A549 (cell line): Measurements from ENCODE around the gene TOX4. TPM values are rescaled to one million over a fixed set of nuclear protein-coding genes. Genes with fewer than 3 reads are reported as not detected.

Experiments used
- ATAC-seq, 2 experiments: fragments of 200-7000 bp in 1 of 2; fragments of >200 bp in 1 of 2; cut with Nextera tagmentation in 1 of 2; cut with Tn5 transposase in 1 of 2; 3 replicates each; pipeline versions ENCODE4 v1.8.0 to v1.9.1; 2018 to 2020; ENCODE audit warnings: mild to moderate bottlenecking in 1 of 2, moderate library complexity in 1 of 2
- CTCF ChIA-PET: fragments of 300-600 bp; sonication (Branson Sonifier 250); formaldehyde crosslinking; extraction: SDS; loops from one replicate; lab custom pipeline; 2021; ENCODE audit warnings: antibody characterized with exemption, inconsistent platforms; lab: Yijun Ruan, JAX
- POLR2A ChIA-PET: fragments of 350-600 bp; formaldehyde crosslinking; extraction: SDS; loops from one replicate; lab custom pipeline; 2021; ENCODE audit warnings: antibody characterized with exemption, inconsistent platforms; lab: Yijun Ruan, JAX
- DNase-seq, 2 experiments: peaks; one replicate each; pipeline versions ENCODE4 v3.0.0 to v3.0.0-alpha.2; 2011 to 2016; ENCODE audit warnings: low read depth in 1 of 2, low spot score in 1 of 2
- FAIRE-seq: peaks from 2 replicates; lab custom pipeline; 2011; peaks lifted over from hg19 to GRCh38; lab: Jason Lieb, UNC
- H3K27ac ChIP-seq, 2 experiments: fragments of >200 bp; sonication (Bioruptor Twin); formaldehyde crosslinking; 3 replicates each; pipeline ENCODE4 v1.5.1; 2016 to 2017
- H3K4me1 ChIP-seq: fragments of >200 bp; sonication (Bioruptor Twin); formaldehyde crosslinking; 3 replicates; pipeline ENCODE4 v1.6.1; 2016
- H3K4me2 ChIP-seq: fragments of >200 bp; sonication (Bioruptor Twin); formaldehyde crosslinking; 3 replicates; pipeline ENCODE4 v1.6.1; 2016
- H3K4me3 ChIP-seq: fragments of >200 bp; sonication (Bioruptor Twin); formaldehyde crosslinking; 3 replicates; pipeline ENCODE4 v1.5.1; 2016
- H3K9me3 ChIP-seq: fragments of >200 bp; sonication (Bioruptor Twin); formaldehyde crosslinking; 3 replicates; pipeline ENCODE4 v1.6.1; 2016
- CBX8 ChIP-seq: fragments of 200-600 bp; sonication (generic); IDR thresholded peaks from 2 replicates; pipeline ENCODE4 v1.6.1; 2016
- FOSB ChIP-seq: fragments of 250-450 bp; sonication (Bioruptor Pico); IDR thresholded peaks from 2 replicates; pipeline ENCODE4 v1.5.0; 2020; ENCODE audit warnings: mild to moderate bottlenecking, moderate library complexity
- GATA3 ChIP-seq: IDR thresholded peaks from 2 replicates; pipeline ENCODE4 v1.6.1; 2012; ENCODE audit warnings: borderline replicate concordance
- HEYL ChIP-seq: fragments of 250-450 bp; sonication (Bioruptor Pico); IDR thresholded peaks from 2 replicates; pipeline ENCODE4 v1.8.0; 2021; ENCODE audit warnings: mild to moderate bottlenecking, moderate library complexity
- HOXA7 ChIP-seq: fragments of 250-450 bp; sonication (Bioruptor Pico); IDR thresholded peaks from 2 replicates; pipeline ENCODE4 v1.5.0; 2020; ENCODE audit warnings: mild to moderate bottlenecking, moderate library complexity
- HOXB5 ChIP-seq: fragments of 250-450 bp; sonication (Bioruptor Pico); IDR thresholded peaks from 2 replicates; pipeline ENCODE4 v1.5.0; 2020; ENCODE audit warnings: mild to moderate bottlenecking, moderate library complexity
- KDM1A ChIP-seq: fragments of 200-600 bp; sonication (generic); IDR thresholded peaks from 2 replicates; pipeline ENCODE4 v1.6.1; 2016; ENCODE audit warnings: low read depth, mild to moderate bottlenecking
- MAZ ChIP-seq: fragments of 150-350 bp; IDR thresholded peaks from 2 replicates; pipeline ENCODE4 v1.6.1; 2014; ENCODE audit warnings: antibody characterized with exemption, low read depth, low read length, borderline replicate concordance
- MYC ChIP-seq: IDR thresholded peaks from 2 replicates; pipeline ENCODE4 v1.6.1; 2012; ENCODE audit warnings: mild to moderate bottlenecking, inconsistent platforms, low read length, improper control_type of control experiment, borderline replicate concordance
- NR3C1 ChIP-seq: fragments of >200 bp; sonication (Bioruptor Twin); formaldehyde crosslinking; IDR thresholded peaks from 3 replicates; pipeline ENCODE4 v1.6.1; 2017
- POLR2A ChIP-seq: IDR thresholded peaks from 2 replicates; pipeline ENCODE4 v1.6.1; 2012; ENCODE audit warnings: mild to moderate bottlenecking, low read length
- POLR2AphosphoS2 ChIP-seq: conservative IDR thresholded peaks from 2 replicates; pipeline ENCODE4 v1.6.1; 2012; ENCODE audit warnings: low read length, improper control_type of control experiment, inconsistent platforms
- RCOR1 ChIP-seq: fragments of 150-350 bp; IDR thresholded peaks from 2 replicates; pipeline ENCODE4 v1.6.1; 2014; ENCODE audit warnings: antibody characterized with exemption, low read length, low read depth
- RNF2 ChIP-seq: fragments of 200-600 bp; sonication (generic); IDR thresholded peaks from 2 replicates; pipeline ENCODE4 v1.6.1; 2016; ENCODE audit warnings: low read depth, mild to moderate bottlenecking, antibody characterized with exemption, moderate library complexity, borderline replicate concordance
- SREBF2 ChIP-seq: fragments of 450-650 bp; IDR thresholded peaks from 2 replicates; pipeline ENCODE4 v1.6.1; 2014; ENCODE audit warnings: mild to moderate bottlenecking, moderate library complexity
- TP53 ChIP-seq: fragments of 250-450 bp; sonication (Bioruptor Pico); IDR thresholded peaks from 2 replicates; pipeline ENCODE4 v1.5.0; 2021; ENCODE audit warnings: mild to moderate bottlenecking, moderate library complexity
- ZFP36 ChIP-seq: fragments of 450-650 bp; IDR thresholded peaks from 2 replicates; pipeline ENCODE4 v1.6.1; 2014; ENCODE audit warnings: borderline replicate concordance; ENCODE audit not compliant: partially characterized antibody
- ZNF302 ChIP-seq: fragments of 250-450 bp; sonication (Bioruptor Pico); IDR thresholded peaks from 2 replicates; pipeline ENCODE4 v1.9.0; 2021; ENCODE audit warnings: inconsistent platforms, mild to moderate bottlenecking, moderate library complexity
- WGBS: methylation state at CpG from one replicate; pipeline ENCODE4 v1.1.6; 2017; ENCODE audit errors: missing lambda C conversion rate; 5-methylcytosine and 5-hydroxymethylcytosine counted together
- polyA plus RNA-seq, 4 experiments: library from polyadenylated mRNA; depleted of rRNA in 3 of 4; stranded (reverse); fragments of >200 nt; fragmentation: RNase III in 1 of 4; extraction: RNeasy Plus Mini Kit Qiagen cat#74134 plus additional on column Dnase treatment in 1 of 4; gene quantifications; 2 replicates in 3 of 4; 3 replicates in 1 of 4; pipeline ENCODE4 v1.2.3, GENCODE V29; 2011 to 2017
- TF ChIP-seq, protein P1 (sequence below): IDR thresholded peaks from 2 replicates; pipeline ENCODE4 v1.6.1; 2012
- TF ChIP-seq, protein P2 (sequence below): fragments of >200 bp; sonication (Bioruptor Twin); formaldehyde crosslinking; IDR thresholded peaks from 3 replicates; pipeline ENCODE4 v1.5.1; 2016
- TF ChIP-seq, protein P3 (sequence below): fragments of >200 bp; sonication (Bioruptor Twin); formaldehyde crosslinking; IDR thresholded peaks from 3 replicates; pipeline ENCODE4 v1.6.1; 2016
- TF ChIP-seq, protein P4 (sequence below): fragments of >200 bp; sonication (Bioruptor Twin); formaldehyde crosslinking; IDR thresholded peaks from 2 replicates; pipeline ENCODE4 v1.6.1; 2016
- TF ChIP-seq, protein P5 (sequence below): fragments of 150-350 bp; IDR thresholded peaks from 2 replicates; pipeline ENCODE4 v1.6.1; 2014; ENCODE audit warnings: low read depth, mild to moderate bottlenecking, low read length
- TF ChIP-seq, protein P6 (sequence below): IDR thresholded peaks from 2 replicates; pipeline ENCODE4 v1.6.1; 2012; ENCODE audit warnings: low read depth, borderline replicate concordance

TOX4 gene
- polyA plus RNA-seq, 2 of the 4 experiments (the other 2 are of a cell fraction) = 48.3 to 76.4 TPM

DNA sequence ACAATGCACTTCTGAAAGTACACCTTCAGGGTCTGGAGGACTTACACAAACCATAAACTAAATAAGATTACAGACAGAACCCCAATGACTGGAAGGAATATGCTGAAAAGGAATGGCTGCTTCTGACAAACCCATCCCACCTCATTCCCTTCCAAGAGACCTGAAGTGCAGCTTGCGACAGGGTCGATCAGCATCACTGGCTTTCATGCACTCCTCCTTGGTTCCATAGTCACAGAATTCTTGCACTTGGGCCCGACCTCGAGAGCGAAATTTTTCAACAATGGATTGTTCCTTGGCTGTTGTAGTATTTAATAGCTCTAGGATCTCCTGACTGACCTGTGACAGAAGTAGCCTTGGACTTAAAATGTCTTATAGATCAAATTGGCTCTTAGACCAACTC is 24.6 kb downstream of the TOX4 start:
- over 99% methylated on average over 5 of the region's 5 CpGs for WGBS
- CTCF ChIA-PET = interaction anchor here (0.7 to 1.5 kb wide), 2 partner anchors 40 to 57 kb away, joined by 3 to 4 read pairs; no protein-coding TSS in a partner anchor
- POLR2A ChIA-PET = interaction anchor here (2.6 kb wide), 1 partner anchor 9 kb away, joined by 10 read pairs; the partner anchor contains the start of gene METTL3
- ATAC-seq = no peak
- FAIRE-seq = no peak
- H3K27ac ChIP-seq = no peak overlapping the region
- H3K4me2 ChIP-seq = no peak overlapping the region
- no peaks in the 10 kb centered on the region for H3K4me1 ChIP-seq
- H3K9me3 ChIP-seq = no peaks in the 10 kb centered on the region
- no peak for TF ChIP-seq GATA3
- TF ChIP-seq MAZ = no peak
- TF ChIP-seq, protein P1, sequence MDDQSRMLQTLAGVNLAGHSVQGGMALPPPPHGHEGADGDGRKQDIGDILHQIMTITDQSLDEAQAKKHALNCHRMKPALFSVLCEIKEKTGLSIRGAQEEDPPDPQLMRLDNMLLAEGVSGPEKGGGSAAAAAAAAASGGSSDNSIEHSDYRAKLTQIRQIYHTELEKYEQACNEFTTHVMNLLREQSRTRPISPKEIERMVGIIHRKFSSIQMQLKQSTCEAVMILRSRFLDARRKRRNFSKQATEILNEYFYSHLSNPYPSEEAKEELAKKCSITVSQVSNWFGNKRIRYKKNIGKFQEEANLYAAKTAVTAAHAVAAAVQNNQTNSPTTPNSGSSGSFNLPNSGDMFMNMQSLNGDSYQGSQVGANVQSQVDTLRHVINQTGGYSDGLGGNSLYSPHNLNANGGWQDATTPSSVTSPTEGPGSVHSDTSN = no peak
- TF ChIP-seq, all 56 proteins: peak for 0
- DNase-seq = no peak
- no peak overlapping the region for H3K4me3 ChIP-seq

DNA sequence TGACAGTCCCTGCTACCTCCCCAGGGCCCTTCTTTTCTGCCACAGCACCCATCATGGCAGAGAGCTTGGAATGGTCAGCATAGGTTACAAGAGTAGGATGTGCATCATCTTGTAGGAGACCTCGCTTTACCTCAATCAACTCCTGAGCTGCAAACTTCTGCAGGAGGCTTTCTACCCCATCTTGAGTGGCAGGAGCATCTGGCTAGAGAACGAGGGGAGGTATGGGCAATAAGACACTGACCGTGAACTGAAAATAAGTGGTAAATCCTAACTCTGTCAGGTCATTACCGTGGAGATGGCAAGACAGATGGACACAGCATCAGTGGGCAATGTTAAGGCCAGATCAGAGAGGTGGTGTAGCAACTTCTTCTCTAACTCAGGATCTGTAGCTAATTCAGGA is 26.4 kb downstream of the TOX4 start:
- no peaks in the 10 kb centered on the region for H3K9me3 ChIP-seq
- no peak overlapping the region for H3K4me3 ChIP-seq
- WGBS = 91% methylated on average over 4 of the region's 4 CpGs
- no peak overlapping the region for H3K27ac ChIP-seq
- ATAC-seq = no peak
- CTCF ChIA-PET = interaction anchor here (0.7 to 1.5 kb wide), 3 partner anchors 8 to 26 kb away, joined by 3 to 6 read pairs (median 4); partner anchors contain the start of genes RAB2B and TOX4
- FAIRE-seq = no peak
- DNase-seq = no peak
- TF ChIP-seq SREBF2 (no peak), MAZ (no peak), MYC (no peak), TP53 (CRISPR knock-in tag) (no peak), POLR2AphosphoS2 (no peak), ZNF302 (CRISPR knock-in tag) (no peak), HOXA7 (CRISPR knock-in tag) (no peak), RCOR1 (no peak)
- TF ChIP-seq, protein P2, sequence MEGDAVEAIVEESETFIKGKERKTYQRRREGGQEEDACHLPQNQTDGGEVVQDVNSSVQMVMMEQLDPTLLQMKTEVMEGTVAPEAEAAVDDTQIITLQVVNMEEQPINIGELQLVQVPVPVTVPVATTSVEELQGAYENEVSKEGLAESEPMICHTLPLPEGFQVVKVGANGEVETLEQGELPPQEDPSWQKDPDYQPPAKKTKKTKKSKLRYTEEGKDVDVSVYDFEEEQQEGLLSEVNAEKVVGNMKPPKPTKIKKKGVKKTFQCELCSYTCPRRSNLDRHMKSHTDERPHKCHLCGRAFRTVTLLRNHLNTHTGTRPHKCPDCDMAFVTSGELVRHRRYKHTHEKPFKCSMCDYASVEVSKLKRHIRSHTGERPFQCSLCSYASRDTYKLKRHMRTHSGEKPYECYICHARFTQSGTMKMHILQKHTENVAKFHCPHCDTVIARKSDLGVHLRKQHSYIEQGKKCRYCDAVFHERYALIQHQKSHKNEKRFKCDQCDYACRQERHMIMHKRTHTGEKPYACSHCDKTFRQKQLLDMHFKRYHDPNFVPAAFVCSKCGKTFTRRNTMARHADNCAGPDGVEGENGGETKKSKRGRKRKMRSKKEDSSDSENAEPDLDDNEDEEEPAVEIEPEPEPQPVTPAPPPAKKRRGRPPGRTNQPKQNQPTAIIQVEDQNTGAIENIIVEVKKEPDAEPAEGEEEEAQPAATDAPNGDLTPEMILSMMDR = no peak
- TF ChIP-seq, all 56 proteins: peak for 0
- POLR2A ChIA-PET = no interaction called here
- no peaks in the 10 kb centered on the region for H3K4me1 ChIP-seq
- no peak overlapping the region for H3K4me2 ChIP-seq

DNA sequence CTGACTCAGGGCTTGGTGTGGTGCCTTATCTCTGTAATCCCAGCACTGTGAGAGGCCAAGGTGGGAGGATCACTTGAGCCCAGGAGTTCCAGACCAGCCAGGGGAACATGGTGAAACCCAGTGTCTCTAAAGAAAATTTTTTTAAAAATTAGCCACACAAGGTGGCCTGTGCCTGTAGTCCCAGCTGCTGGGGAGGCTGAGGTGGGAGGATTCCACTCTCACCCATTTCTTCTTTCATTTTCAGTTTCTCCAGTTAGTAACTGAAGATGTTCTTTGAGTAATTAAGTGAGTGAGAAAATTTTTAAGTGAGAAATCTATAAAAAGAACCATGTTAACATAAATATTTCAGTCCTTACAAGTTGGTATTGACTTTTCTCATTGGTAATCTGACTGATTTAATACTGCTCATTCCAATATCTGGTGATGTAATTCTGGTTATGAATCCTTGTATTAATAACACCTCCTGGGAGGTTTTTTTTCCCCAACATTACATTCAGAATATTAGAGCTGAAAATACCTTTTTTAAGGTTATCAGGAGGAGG is 28.1 kb downstream of the TOX4 start:
- Histone ChIP-seq H3K4me1 (peaks cover 5% of the 10 kb centered on the region; the same call in 2 of the 3 replicates), H3K27ac (no peak overlapping the region), H3K9me3 (no peaks in the 10 kb centered on the region), H3K4me3 (no peak overlapping the region), H3K4me2 (no peak overlapping the region)
- CTCF ChIA-PET = interaction anchor here (1.4 to 2.4 kb wide), 2 partner anchors 10 to 28 kb away, joined by 3 to 9 read pairs; partner anchors contain the start of genes RAB2B and TOX4
- DNase-seq = no peak
- no peak for ATAC-seq
- no peak for FAIRE-seq
- POLR2A ChIA-PET = no interaction called here
- TF ChIP-seq NR3C1 = no peak
- no peak for TF ChIP-seq HOXA7 (CRISPR knock-in tag)
- no peak for TF ChIP-seq FOSB

DNA sequence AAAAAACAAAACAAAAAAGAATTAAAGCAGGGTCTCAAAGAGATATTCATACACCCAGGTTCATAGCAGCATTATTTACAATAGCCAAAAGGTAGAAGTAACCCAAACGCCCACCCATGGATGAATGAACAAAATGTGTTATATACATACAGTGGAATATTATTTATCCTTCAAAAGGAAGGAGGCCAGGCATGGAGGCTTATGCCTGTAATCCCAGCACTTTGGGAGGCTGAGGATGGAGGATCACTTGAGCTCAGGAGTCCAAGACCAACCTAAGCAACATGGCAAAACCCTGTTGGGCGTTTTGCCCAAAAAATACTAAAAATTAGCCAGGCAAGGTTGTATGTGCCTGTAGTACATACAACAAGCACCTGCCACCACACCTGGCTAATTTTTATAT is 29.6 kb downstream of the TOX4 start:
- Histone ChIP-seq H3K4me2 (no peak overlapping the region), H3K4me1 (peaks cover 6% of the 10 kb centered on the region; the same call in 2 of the 3 replicates), H3K27ac (no peak overlapping the region), H3K4me3 (no peak overlapping the region), H3K9me3 (no peaks in the 10 kb centered on the region)
- no peak for DNase-seq
- WGBS = 75% methylated on average over 2 of the region's 2 CpGs
- ChIA-PET CTCF (interaction anchor here (1.1 to 2.4 kb wide), 2 partner anchors 30 to 53 kb away, joined by 4 to 9 read pairs; partner anchors contain the start of genes RAB2B and TOX4), POLR2A (no interaction called here)
- no peak for ATAC-seq
- no peak for FAIRE-seq
- TF ChIP-seq RNF2 = no peak
- TF ChIP-seq, protein P3, sequence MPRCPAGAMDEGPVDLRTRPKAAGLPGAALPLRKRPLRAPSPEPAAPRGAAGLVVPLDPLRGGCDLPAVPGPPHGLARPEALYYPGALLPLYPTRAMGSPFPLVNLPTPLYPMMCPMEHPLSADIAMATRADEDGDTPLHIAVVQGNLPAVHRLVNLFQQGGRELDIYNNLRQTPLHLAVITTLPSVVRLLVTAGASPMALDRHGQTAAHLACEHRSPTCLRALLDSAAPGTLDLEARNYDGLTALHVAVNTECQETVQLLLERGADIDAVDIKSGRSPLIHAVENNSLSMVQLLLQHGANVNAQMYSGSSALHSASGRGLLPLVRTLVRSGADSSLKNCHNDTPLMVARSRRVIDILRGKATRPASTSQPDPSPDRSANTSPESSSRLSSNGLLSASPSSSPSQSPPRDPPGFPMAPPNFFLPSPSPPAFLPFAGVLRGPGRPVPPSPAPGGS = no peak
- TF ChIP-seq RCOR1 = no peak
- no peak for TF ChIP-seq MYC
- TF ChIP-seq ZFP36 = no peak
- no peak for TF ChIP-seq FOSB
- no peak for TF ChIP-seq CBX8
- no peak for TF ChIP-seq HEYL (CRISPR knock-in tag)
- no peak for TF ChIP-seq KDM1A
- no peak for TF ChIP-seq SREBF2
- no peak for TF ChIP-seq HOXB5 (CRISPR knock-in tag)
- TF ChIP-seq, protein P4, sequence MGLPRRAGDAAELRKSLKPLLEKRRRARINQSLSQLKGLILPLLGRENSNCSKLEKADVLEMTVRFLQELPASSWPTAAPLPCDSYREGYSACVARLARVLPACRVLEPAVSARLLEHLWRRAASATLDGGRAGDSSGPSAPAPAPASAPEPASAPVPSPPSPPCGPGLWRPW = no peak
- TF ChIP-seq, protein P5, sequence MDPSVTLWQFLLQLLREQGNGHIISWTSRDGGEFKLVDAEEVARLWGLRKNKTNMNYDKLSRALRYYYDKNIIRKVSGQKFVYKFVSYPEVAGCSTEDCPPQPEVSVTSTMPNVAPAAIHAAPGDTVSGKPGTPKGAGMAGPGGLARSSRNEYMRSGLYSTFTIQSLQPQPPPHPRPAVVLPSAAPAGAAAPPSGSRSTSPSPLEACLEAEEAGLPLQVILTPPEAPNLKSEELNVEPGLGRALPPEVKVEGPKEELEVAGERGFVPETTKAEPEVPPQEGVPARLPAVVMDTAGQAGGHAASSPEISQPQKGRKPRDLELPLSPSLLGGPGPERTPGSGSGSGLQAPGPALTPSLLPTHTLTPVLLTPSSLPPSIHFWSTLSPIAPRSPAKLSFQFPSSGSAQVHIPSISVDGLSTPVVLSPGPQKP = no peak
- no peak for TF ChIP-seq POLR2A
- TF ChIP-seq HOXA7 (CRISPR knock-in tag) = no peak
- TF ChIP-seq, protein P6, sequence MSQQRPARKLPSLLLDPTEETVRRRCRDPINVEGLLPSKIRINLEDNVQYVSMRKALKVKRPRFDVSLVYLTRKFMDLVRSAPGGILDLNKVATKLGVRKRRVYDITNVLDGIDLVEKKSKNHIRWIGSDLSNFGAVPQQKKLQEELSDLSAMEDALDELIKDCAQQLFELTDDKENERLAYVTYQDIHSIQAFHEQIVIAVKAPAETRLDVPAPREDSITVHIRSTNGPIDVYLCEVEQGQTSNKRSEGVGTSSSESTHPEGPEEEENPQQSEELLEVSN = no peak
